GM23248 (cell line): ENCODE measurements around the gene LONP2. TPM values are rescaled to one million over a fixed set of nuclear protein-coding genes. Genes with fewer than 3 reads are reported as not detected.
A peak's percentile ranks its signal among the peaks of the same experiment; 100 is the strongest.
"Not testable (repeated sequence)": the region's sequence is repeated elsewhere in the genome, so short reads cannot be mapped to it uniquely, and the experiment has no call there.

Experiments
- DNase-seq: peaks from one replicate; pipeline ENCODE4 v3.0.0-alpha.2; 2015
- H2AFZ ChIP-seq: fragments of 200-600 bp; sonication (generic); 2 replicates; pipeline ENCODE4 v1.6.1; 2016; ENCODE audit warnings: antibody characterized with exemption
- H3F3A ChIP-seq: fragments of 200-600 bp; sonication (generic); 2 replicates; pipeline ENCODE4 v1.6.1; 2016; ENCODE audit warnings: mild to moderate bottlenecking, antibody characterized with exemption, mixed run types; ENCODE audit not compliant: insufficient read depth
- H3K27ac ChIP-seq: fragments of 200-600 bp; sonication (generic); 2 replicates; pipeline ENCODE4 v1.5.1; 2016; ENCODE audit warnings: mild to moderate bottlenecking
- H3K27me3 ChIP-seq: fragments of 200-600 bp; sonication (generic); replicated peaks from 2 replicates; pipeline ENCODE4 v1.6.1; 2016; ENCODE audit warnings: mild to moderate bottlenecking; ENCODE audit not compliant: insufficient read depth
- H3K36me3 ChIP-seq: fragments of 200-600 bp; sonication (generic); 2 replicates; pipeline ENCODE4 v1.6.1; 2016; ENCODE audit warnings: low read depth, mild to moderate bottlenecking
- H3K4me1 ChIP-seq: fragments of 200-600 bp; sonication (generic); 2 replicates; pipeline ENCODE4 v1.6.1; 2016; ENCODE audit warnings: mild to moderate bottlenecking; ENCODE audit not compliant: insufficient read depth
- H3K4me2 ChIP-seq: fragments of 200-600 bp; sonication (generic); one replicate; pipeline ENCODE4 v1.6.1; 2016; ENCODE audit warnings: mild to moderate bottlenecking; ENCODE audit not compliant: unreplicated experiment
- H3K4me3 ChIP-seq: fragments of 200-600 bp; sonication (generic); 2 replicates; pipeline ENCODE4 v1.5.1; 2016; ENCODE audit warnings: mild to moderate bottlenecking
- H3K79me2 ChIP-seq: fragments of 200-600 bp; sonication (generic); 2 replicates; pipeline ENCODE4 v1.6.1; 2016; ENCODE audit warnings: mild to moderate bottlenecking; ENCODE audit not compliant: insufficient read depth
- H3K9ac ChIP-seq: fragments of 200-600 bp; sonication (generic); 2 replicates; pipeline ENCODE4 v1.6.1; 2016; ENCODE audit warnings: mild to moderate bottlenecking
- H3K9me2 ChIP-seq: fragments of 200-600 bp; sonication (generic); 2 replicates; pipeline ENCODE4 v1.6.1; 2016; ENCODE audit warnings: mixed run types, mild to moderate bottlenecking, moderate library complexity; ENCODE audit not compliant: insufficient read depth
- H3K9me3 ChIP-seq: fragments of 200-600 bp; sonication (generic); one replicate; pipeline ENCODE4 v1.6.1; 2017; ENCODE audit warnings: low read depth
- H4K20me1 ChIP-seq: fragments of 200-600 bp; sonication (generic); 2 replicates; pipeline ENCODE4 v1.6.0; 2016; ENCODE audit not compliant: insufficient read depth
- EZH2 ChIP-seq: fragments of 200-600 bp; sonication (generic); IDR thresholded peaks from 2 replicates; pipeline ENCODE4 v1.6.1; 2018; ENCODE audit warnings: antibody characterized with exemption, mild to moderate bottlenecking; ENCODE audit not compliant: insufficient read depth, poor library complexity, severe bottlenecking
- EZH2phosphoT487 ChIP-seq: fragments of 200-600 bp; sonication (generic); IDR thresholded peaks from 2 replicates; pipeline ENCODE4 v1.6.1; 2018; ENCODE audit warnings: antibody characterized with exemption, moderate library complexity, mild to moderate bottlenecking, low read depth; ENCODE audit not compliant: insufficient read depth
- WGBS, 2 experiments: methylation state at CpG; one replicate each; pipeline ENCODE4 v1.1.6; 2015 to 2017; ENCODE audit warnings: low lambda C conversion rate in 2 of 2, low coverage in 1 of 2; ENCODE audit errors: missing lambda C conversion rate in 2 of 2; 5-methylcytosine and 5-hydroxymethylcytosine counted together
- in situ Hi-C: fragments of 300-500 bp; cut with MboI; formaldehyde crosslinking; loops from 2 replicates; pipeline ENCODE4 v1.15.0; 2020
- polyA plus RNA-seq: library from polyadenylated mRNA; unstranded; fragments of >200 nt; fragmentation: Nextera tagmentation; extraction: Ambion mirVana; gene quantifications from 2 replicates; pipeline ENCODE4 v1.2.1, GENCODE V29; 2016
- total RNA-seq: library from RNA; depleted of rRNA; stranded (reverse); fragments of >200 nt; shearing (Covaris generic); gene quantifications from 2 replicates; pipeline ENCODE4 v1.2.3, GENCODE V29; 2014

Gene LONP2
- total and polyA plus RNA-seq, 2 experiments from 2014 or later, result 46.5 to 53.9 TPM

- Histone ChIP-seq H3K4me2 (peak overlapping the region; percentile 99), H3K27ac (peak overlapping the region; percentile 99)
- WGBS, 2 experiments, result 41 to 44% methylated on average over 2 of the region's 2 CpGs
Observed at GRCh38 chr16:48367441-48368049, 123.4 kb downstream of the LONP2 start.

DNA sequence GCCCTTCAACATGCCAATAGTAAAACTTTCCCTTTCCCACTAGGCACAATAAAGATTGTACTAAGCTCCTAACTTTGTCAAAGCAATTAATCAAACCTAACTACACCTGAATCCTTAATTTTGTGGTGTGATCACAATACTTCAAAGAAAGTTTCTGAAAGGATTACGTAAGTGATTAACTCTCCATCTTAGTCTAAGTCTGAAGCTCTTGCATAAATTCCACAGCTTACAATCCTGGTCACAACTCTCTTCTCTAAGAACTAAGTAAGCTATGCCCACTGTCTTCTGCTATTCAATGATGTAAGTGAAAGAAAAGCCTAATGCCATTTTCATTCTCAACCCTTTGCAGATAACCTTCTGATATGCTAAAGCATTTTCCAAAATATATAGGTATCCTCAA is 125.7 kb downstream of the LONP2 start:
- TF ChIP-seq EZH2 (no peak), EZH2phosphoT487 (no peak)

More at GRCh38 chr16:48367441-48368049, 123.4 kb downstream of the LONP2 start:
- Histone ChIP-seq H3K36me3 (no peaks in the 10 kb centered on the region), H3K4me1 (peaks cover 39% of the 10 kb centered on the region), H3K4me3 (peak overlapping the region; percentile 79; the same call in 1 of the 2 replicates), H4K20me1 (no peaks in the 10 kb centered on the region), H3K9ac (peak overlapping the region; percentile 95; the same call in 1 of the 2 replicates), H3F3A (peaks cover 48% of the 10 kb centered on the region), H3K9me2 (no peaks in the 10 kb centered on the region), H3K9me3 (no peaks in the 10 kb centered on the region), H3K79me2 (peaks cover 91% of the 10 kb centered on the region), H3K27me3 (no peaks in the 10 kb centered on the region), H2AFZ (no peak overlapping the region)
- in situ Hi-C loops, result no loop called here
- peak; percentile 28 for DNase-seq
- TF ChIP-seq EZH2 (no peak), EZH2phosphoT487 (no peak)

DNA sequence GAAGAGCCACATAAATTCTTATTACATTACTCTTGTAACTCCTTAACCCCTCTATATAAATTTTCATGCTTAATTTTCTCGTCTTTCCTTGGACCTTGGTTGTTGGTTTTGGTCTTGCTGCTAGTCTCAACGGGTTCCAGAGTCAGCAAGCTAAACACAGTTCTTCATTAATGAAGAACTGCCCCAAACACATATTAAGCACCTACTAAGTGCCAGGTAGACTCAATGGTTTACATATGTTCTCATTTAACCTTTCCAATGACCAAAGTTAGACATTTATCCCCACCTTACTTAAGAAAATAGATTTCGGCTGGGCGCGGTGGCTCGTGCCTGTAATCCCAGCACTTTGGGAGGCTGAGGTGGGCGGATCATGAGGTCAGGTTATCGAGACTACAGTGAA is 126.1 kb downstream of the LONP2 start:
- Histone ChIP-seq H3K9ac (no peak overlapping the region), H3K27ac (no peak overlapping the region), H3K27me3 (no peaks in the 10 kb centered on the region), H3K79me2 (peaks cover 91% of the 10 kb centered on the region), H3K4me2 (no peak overlapping the region), H3K9me3 (no peaks in the 10 kb centered on the region), H3K4me1 (peaks cover 54% of the 10 kb centered on the region), H2AFZ (no peak overlapping the region), H3K4me3 (no peak overlapping the region), H3F3A (peaks cover 33% of the 10 kb centered on the region), H3K36me3 (no peaks in the 10 kb centered on the region), H4K20me1 (peaks cover 5% of the 10 kb centered on the region; the same call in 1 of the 2 replicates), H3K9me2 (no peaks in the 10 kb centered on the region)
- TF ChIP-seq EZH2phosphoT487, result no peak
- TF ChIP-seq EZH2, result no peak
- DNase-seq, result no peak
- in situ Hi-C loops, result no loop called here
- 85 to 86% methylated on average over 8 of the region's 8 CpGs for WGBS, 2 experiments

More for the DNA sequence above, 125.7 kb downstream of the LONP2 start:
- H2AFZ ChIP-seq, result no peak overlapping the region
- H3K4me2 ChIP-seq, result no peak overlapping the region
- no peak overlapping the region for H3K27ac ChIP-seq
- H3K9me2 ChIP-seq, result no peaks in the 10 kb centered on the region
- no peaks in the 10 kb centered on the region for H3K36me3 ChIP-seq
- no peak for DNase-seq
- no peak overlapping the region for H3K9ac ChIP-seq
- in situ Hi-C loops, result no loop called here
- H3F3A ChIP-seq, result peaks cover 38% of the 10 kb centered on the region
- H3K9me3 ChIP-seq, result no peaks in the 10 kb centered on the region
- peaks cover 54% of the 10 kb centered on the region for H3K4me1 ChIP-seq
- 88 to 98% methylated on average over 1 of the region's 1 CpG for WGBS, 2 experiments
- peaks cover 91% of the 10 kb centered on the region for H3K79me2 ChIP-seq
- no peaks in the 10 kb centered on the region for H3K27me3 ChIP-seq
- H4K20me1 ChIP-seq, result peaks cover 2% of the 10 kb centered on the region; the same call in 1 of the 2 replicates
- no peak overlapping the region for H3K4me3 ChIP-seq

DNA sequence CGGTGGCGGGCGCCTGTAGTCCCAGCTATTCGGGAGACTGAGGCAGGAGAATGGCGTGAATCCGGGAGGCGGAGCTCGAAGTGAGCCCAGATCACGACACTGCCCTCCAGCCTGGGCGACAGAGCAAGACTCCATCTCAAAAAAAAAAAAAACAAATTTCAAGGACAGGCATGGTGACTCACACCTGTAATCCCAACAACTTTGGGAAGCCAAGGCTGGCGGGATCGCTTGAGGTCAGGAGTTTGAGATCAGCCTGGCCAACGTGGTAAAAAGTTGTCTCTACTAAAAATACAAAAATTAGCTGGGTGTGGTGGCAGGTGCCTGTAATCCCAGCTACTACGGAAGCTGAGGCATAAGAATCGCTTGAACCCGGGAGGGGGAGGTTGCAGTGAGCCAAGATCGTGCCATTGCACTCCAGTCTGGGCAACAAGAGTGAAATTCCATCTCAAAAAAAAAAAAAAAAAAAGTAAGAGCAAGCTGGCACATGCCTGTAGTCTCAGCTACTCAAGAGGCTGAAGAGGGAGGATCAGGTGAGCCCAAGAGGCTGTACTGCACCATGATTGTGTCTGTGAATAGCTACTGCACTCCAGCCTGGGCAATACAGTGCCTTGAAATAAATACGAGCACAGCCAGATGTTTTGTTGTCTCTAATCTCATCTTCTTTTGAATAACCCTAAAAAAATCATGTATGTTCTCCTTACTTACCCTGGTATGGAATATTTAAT is 126.7 kb downstream of the LONP2 start:
- H3K9me3 ChIP-seq, in situ Hi-C loops, H4K20me1 ChIP-seq, H3K9me2 ChIP-seq, H2AFZ ChIP-seq, H3K4me3 ChIP-seq, H3K9ac ChIP-seq, DNase-seq, H3K27ac ChIP-seq, H3K4me2 ChIP-seq, H3K27me3 ChIP-seq, H3K36me3 ChIP-seq: not testable (repeated sequence)
- peaks cover 55% of the 10 kb centered on the region for H3K4me1 ChIP-seq
- peaks cover 29% of the 10 kb centered on the region for H3F3A ChIP-seq
- peaks cover 93% of the 10 kb centered on the region for H3K79me2 ChIP-seq
- WGBS, 2 experiments, result 93 to 95% methylated on average over 17 to 18 of the region's 18 CpGs
